Gastroesophageal sphincter (tissue), 4 donors: ENCODE measurements around the gene REEP3. TPM values are rescaled to one million over a fixed set of nuclear protein-coding genes. Genes with fewer than 3 reads are reported as not detected.

Experiments
- ATAC-seq: fragments of 150-250 bp; one replicate; pipeline ENCODE4 v1.9.1; 2016; ENCODE audit warnings: mild to moderate bottlenecking, moderate library complexity
- H3K27ac ChIP-seq, 4 donors: fragments of 200-600 bp; sonication (generic) in 3 of 4; 1 replicate in 3 of 4; 2 replicates in 1 of 4; pipeline ENCODE4 v1.5.1; 2016 to 2019
- H3K27me3 ChIP-seq: fragments of 200-600 bp; sonication (generic); one replicate; pipeline ENCODE4 v1.5.1; 2019
- H3K36me3 ChIP-seq, 2 donors: fragments of 200-600 bp; sonication (generic); one replicate each; pipeline ENCODE4 v1.5.1; 2019; ENCODE audit warnings: control low read depth in 1 of 2
- H3K4me1 ChIP-seq, 3 donors: fragments of 200-600 bp; sonication (generic); 1 replicate in 2 of 3; 2 replicates in 1 of 3; pipeline ENCODE4 v1.5.1; 2016 to 2019; ENCODE audit warnings: control low read depth in 2 of 3
- H3K4me3 ChIP-seq, 2 donors: fragments of 200-600 bp; sonication (generic); one replicate each; pipeline ENCODE4 v1.5.1; 2019; ENCODE audit warnings: mild to moderate bottlenecking in 1 of 2, moderate library complexity in 1 of 2
- H3K9me3 ChIP-seq, 3 donors: fragments of 200-600 bp; sonication (generic); one replicate each; pipeline ENCODE4 v1.5.1; 2017 to 2019; ENCODE audit warnings: control low read depth in 2 of 3
- EP300 ChIP-seq: sonication (generic); formaldehyde crosslinking; IDR thresholded peaks from one replicate; pipeline ENCODE4 v1.6.1; 2017; ENCODE audit warnings: antibody characterized with exemption, mild to moderate bottlenecking
- POLR2A ChIP-seq, 2 donors: fragments of 450-650 bp; IDR thresholded peaks; one replicate each; pipeline ENCODE4 v1.6.1; 2017; ENCODE audit warnings: antibody characterized with exemption in 2 of 2, mild to moderate bottlenecking in 2 of 2, moderate library complexity in 1 of 2
- POLR2AphosphoS5 ChIP-seq: sonication (generic); formaldehyde crosslinking; IDR thresholded peaks from one replicate; pipeline ENCODE4 v1.6.1; 2017; ENCODE audit warnings: antibody characterized with exemption
- WGBS, 2 donors: methylation state at CpG; one replicate each; pipeline ENCODE4 v1.1.5; 2018; ENCODE audit warnings: low coverage in 1 of 2; 5-methylcytosine and 5-hydroxymethylcytosine counted together
- total RNA-seq, 4 donors: library from RNA; depleted of rRNA; stranded (reverse); fragments of >200 nt; gene quantifications; one replicate each; pipeline ENCODE4 v1.1.0, GENCODE V29; 2016
- TF ChIP-seq, protein P1 (sequence below), 4 experiments: fragments of 200-600 bp in 2 of 4; fragments of 450-650 bp in 2 of 4; sonication (generic) in 1 of 4; IDR thresholded peaks; one replicate each; pipeline ENCODE4 v1.5.1; 2017 to 2019; ENCODE audit warnings: antibody characterized with exemption in 4 of 4, mild to moderate bottlenecking in 2 of 4, moderate library complexity in 2 of 4

The REEP3 gene
- total RNA-seq, 4 donors from 2014 or later, result 86.1 to 129 (median 97.3) TPM

DNA sequence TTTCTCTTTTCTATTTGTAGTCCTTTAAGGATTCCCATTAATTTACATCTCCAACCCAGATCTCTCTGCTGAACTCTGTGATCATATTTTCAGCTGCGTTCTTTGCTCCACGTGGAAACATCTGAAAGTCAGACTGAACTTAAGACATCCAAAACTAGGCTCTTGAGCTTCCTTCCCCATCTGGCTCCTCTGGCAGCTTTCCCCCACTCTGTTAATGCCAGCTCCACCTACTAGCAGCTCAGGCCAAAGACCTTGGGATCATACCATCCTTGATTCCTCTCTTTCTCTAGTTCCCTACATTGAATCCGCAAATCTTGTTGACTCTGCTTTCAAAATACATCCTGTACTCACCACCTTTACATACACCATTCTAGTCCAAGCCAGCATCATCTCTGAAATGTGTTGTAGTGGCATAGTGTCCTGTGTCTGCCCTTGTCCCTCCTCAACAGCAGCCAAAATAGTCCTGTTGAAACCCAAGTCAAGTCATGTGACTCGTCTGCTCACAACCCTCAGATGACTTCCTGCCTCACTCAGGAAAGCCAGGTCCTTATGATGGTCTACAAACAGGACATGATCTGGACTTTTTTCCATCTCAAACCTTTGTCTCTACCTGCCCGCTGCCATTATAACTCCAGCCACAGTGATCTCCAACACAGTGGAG is 7.0 kb downstream of the REEP3 start:
- no peak for ATAC-seq
- no peaks in the 10 kb centered on the region for H3K9me3 ChIP-seq

DNA sequence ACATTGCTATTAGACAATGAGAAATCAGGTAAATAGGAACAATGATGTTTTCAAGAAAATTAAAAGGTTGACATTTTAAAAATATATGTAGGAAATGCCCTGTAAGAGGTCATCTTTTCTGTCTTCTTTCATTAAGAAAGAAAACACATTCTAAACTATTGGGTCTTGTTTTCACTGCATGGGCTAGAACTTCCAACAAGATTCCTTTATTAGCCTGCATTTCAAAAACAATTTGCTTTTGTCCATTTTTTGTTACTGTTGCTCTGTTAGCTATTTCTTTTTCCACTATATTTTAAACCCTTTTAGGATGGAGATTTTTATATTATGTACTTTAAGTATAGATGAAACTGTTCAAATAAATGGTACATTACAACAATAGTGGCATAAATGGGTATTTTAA is 9.2 kb downstream of the REEP3 start:
- no peaks in the 10 kb centered on the region for H3K36me3 ChIP-seq
- no peaks in the 10 kb centered on the region for H3K27me3 ChIP-seq
- H3K4me3 ChIP-seq, result no peak overlapping the region
- no peaks in the 10 kb centered on the region for H3K9me3 ChIP-seq
- TF ChIP-seq, protein P1, sequence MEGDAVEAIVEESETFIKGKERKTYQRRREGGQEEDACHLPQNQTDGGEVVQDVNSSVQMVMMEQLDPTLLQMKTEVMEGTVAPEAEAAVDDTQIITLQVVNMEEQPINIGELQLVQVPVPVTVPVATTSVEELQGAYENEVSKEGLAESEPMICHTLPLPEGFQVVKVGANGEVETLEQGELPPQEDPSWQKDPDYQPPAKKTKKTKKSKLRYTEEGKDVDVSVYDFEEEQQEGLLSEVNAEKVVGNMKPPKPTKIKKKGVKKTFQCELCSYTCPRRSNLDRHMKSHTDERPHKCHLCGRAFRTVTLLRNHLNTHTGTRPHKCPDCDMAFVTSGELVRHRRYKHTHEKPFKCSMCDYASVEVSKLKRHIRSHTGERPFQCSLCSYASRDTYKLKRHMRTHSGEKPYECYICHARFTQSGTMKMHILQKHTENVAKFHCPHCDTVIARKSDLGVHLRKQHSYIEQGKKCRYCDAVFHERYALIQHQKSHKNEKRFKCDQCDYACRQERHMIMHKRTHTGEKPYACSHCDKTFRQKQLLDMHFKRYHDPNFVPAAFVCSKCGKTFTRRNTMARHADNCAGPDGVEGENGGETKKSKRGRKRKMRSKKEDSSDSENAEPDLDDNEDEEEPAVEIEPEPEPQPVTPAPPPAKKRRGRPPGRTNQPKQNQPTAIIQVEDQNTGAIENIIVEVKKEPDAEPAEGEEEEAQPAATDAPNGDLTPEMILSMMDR (IDR thresholded peaks at IDR 0.05), result no peak
- TF ChIP-seq EP300 (no peak), POLR2A (IDR thresholded peaks at IDR 0.05) (no peak), POLR2AphosphoS5 (no peak)
- no peak overlapping the region for H3K27ac ChIP-seq
- ATAC-seq, result no peak
- H3K4me1 ChIP-seq, result peaks cover 0 to 26% (median 0%) of the 10 kb centered on the region in 3 donors

More for the DNA sequence above, 7.0 kb downstream of the REEP3 start:
- no peaks in the 10 kb centered on the region for H3K36me3 ChIP-seq
- H3K4me1 ChIP-seq, result peaks cover 3 to 48% (median 6%) of the 10 kb centered on the region in 3 donors
- 96 to 98% methylated on average over 5 of the region's 5 CpGs for WGBS, 2 donors
- H3K27me3 ChIP-seq, result no peaks in the 10 kb centered on the region
- TF ChIP-seq, protein P1 (IDR thresholded peaks at IDR 0.05), result no peak
- TF ChIP-seq POLR2AphosphoS5 (no peak), EP300 (no peak), POLR2A (IDR thresholded peaks at IDR 0.05) (no peak)
- H3K4me3 ChIP-seq, result no peak overlapping the region
- no peak overlapping the region for H3K27ac ChIP-seq

DNA sequence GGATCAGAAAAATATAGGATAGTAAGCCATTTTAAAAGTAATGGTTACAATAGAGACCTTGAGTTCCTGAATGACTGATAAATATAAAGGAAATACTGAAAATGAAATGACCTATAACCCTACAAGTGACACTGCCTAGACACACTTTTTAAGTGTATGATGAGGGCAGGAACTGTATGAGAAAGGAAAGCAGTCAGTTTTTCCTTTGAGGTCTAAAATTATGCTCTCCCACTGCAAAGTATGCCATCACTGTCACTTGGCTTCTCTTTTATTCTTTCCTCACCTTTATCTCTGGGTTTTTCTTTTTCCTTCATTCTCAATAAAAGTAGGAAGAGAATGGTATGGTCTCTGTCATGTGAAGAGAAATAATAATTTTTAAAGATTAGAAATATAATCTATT is 13.5 kb downstream of the REEP3 start:
- TF ChIP-seq POLR2AphosphoS5 (no peak), POLR2A (IDR thresholded peaks at IDR 0.05) (no peak), EP300 (no peak)
- TF ChIP-seq, protein P1 (IDR thresholded peaks at IDR 0.05), result no peak
- Histone ChIP-seq H3K27ac (no peak overlapping the region), H3K9me3 (no peaks in the 10 kb centered on the region), H3K4me3 (no peak overlapping the region), H3K4me1 (peaks cover 0 to 11% (median 0%) of the 10 kb centered on the region in 3 donors), H3K36me3 (no peaks in the 10 kb centered on the region), H3K27me3 (no peaks in the 10 kb centered on the region)
- ATAC-seq, result no peak

DNA sequence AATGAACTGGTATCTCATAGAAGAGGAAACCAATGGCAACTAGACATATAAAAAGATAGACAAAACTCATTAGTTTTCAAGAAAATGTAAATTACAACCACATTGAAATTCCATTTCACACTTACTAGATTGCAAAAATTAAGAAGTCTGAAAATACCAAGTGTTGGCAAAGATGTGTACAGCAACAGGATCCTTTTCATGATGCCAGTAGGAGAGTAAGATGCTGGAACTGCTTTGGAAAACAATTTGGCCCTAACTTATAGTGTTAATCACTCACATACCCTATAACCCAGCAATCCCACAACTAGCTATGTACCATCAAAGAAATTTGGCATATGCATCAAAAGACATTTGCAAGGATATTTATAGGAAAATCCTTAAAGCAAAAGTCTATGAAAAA is 15.5 kb downstream of the REEP3 start:
- TF ChIP-seq POLR2AphosphoS5 (no peak), POLR2A (IDR thresholded peaks at IDR 0.05) (no peak), EP300 (no peak)
- TF ChIP-seq, protein P1 (IDR thresholded peaks at IDR 0.05), result no peak
- Histone ChIP-seq H3K9me3 (no peaks in the 10 kb centered on the region), H3K27ac (no peak overlapping the region), H3K4me3 (no peak overlapping the region), H3K36me3 (no peaks in the 10 kb centered on the region), H3K4me1 (peaks cover 0 to 14% (median 0%) of the 10 kb centered on the region in 3 donors), H3K27me3 (no peaks in the 10 kb centered on the region)
- ATAC-seq, result no peak

DNA sequence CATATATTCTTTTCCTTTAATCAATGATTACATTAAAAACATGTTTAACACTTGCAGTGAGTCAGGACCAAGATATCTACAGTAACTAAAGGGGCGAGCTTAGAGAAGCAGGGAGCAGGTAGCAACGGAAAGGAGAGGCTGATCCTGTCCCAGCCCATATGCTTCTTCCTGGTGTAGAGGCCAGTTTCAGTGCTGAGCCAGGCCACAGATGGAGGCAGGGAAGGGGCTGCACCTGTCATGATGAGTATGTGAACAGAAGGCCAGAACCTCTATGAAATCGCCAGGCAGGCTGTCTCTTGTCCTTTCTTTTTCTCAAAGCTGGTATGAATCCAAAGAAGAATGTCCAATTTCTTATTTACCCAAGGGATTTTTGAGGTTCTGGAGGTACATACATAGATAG is 16.3 kb downstream of the REEP3 start:
- 83 to 89% methylated on average over 2 to 3 of the region's 3 CpGs for WGBS, 2 donors
- no peak for ATAC-seq
- H3K9me3 ChIP-seq, result no peaks in the 10 kb centered on the region
- no peak for TF ChIP-seq EP300
- TF ChIP-seq POLR2A (IDR thresholded peaks at IDR 0.05), result no peak
- TF ChIP-seq POLR2AphosphoS5, result no peak
- TF ChIP-seq, protein P1 (IDR thresholded peaks at IDR 0.05), result no peak
- no peak overlapping the region for H3K27ac ChIP-seq
- no peak overlapping the region for H3K4me3 ChIP-seq
- H3K27me3 ChIP-seq, result no peaks in the 10 kb centered on the region
- H3K4me1 ChIP-seq, result peaks cover 0 to 12% (median 0%) of the 10 kb centered on the region in 3 donors
- H3K36me3 ChIP-seq, result no peaks in the 10 kb centered on the region
